ENCODE data around the gene GRIN2D.
A peak's percentile ranks its signal among the peaks of the same experiment; 100 is the strongest.
"Not testable (repeated sequence)": the region's sequence is repeated elsewhere in the genome, so short reads cannot be mapped to it uniquely, and the experiment has no call there.

The GRIN2D gene

DNA sequence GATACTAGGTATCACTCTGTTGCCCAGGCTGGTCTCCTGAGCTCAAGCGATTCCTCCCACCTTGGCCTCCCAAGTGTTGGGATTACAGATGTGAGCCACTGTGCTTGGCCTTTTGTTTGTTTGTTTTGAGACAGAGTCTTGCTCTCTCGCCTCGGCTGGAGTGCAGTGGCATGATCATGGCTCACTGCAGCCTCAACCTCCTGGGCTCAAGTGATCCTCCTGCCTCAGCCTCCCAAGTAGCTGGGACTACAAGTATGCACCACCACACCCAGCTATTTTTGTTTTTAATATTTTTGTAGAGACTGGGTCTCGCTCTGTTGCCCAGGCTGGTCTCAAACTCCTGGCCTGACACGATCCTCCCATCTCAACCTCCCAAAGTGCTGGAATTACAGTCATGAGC lies 21.7 kb upstream of the GRIN2D start:
- DNase-seq = not testable (repeated sequence)

DNA sequence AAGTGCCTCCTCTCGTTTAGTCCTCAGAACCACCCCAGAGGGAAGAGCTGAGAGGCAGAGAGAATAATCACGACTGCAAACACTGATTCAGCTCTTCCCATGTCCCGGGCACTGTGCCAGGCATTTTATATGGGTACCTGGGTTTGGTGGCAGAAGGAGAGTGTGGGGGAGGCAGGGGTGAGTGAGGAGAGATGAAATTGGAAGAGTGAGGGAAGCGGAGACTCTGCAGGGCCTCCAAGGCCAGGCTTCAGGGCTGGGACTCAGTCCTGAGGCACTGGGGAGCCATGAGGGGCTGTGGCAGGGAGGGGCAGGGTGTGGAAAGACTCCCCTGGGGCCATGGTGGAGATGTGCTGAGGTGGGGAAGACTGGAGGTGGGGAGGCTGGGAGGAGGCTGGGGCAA lies 20.6 kb upstream of the GRIN2D start:
- DNase-seq = peak in 1 of 14 donors; percentile 23

- no peak for DNase-seq
Measured at GRCh38 chr19:48373567-48373966, 19.9 kb upstream of the GRIN2D start.

DNA sequence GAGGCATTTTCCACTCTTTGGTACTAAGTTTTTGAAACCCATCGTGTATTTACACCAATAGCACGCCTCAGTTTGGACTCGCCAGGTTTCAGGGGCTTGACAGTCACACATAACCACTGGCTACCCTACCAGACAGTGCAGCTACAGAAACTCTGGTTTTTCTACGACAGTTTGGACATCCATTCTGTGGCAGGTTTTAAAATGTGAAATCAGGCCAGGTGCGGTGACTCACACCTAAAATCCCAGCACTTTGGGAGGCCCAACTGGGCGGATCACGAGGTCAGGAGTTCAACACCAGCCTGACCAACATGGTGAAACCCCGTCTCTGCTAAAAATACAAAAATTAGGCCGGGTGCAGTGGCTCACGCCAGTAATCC lies 15.3 kb upstream of the GRIN2D start:
- no peak for DNase-seq

DNA sequence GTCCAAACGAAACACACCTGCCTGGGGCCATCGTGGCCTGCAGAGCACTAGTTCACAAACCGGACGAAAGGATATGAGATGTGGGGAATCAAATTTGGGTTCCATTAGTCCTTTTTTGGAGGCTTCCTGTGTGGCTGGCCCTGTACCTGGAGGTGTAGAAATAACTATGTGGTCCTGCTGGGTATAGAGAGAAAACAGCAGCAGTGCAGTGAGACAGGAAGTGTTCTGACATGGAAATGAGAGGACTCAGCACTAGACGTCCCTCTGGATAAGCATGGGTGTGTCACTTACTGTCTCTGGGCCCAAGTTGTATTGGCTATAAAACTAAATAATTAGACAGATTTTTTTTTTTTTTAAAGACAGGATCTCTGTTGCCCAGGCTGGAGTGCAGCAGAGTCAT lies 14.4 kb upstream of the GRIN2D start:
- DNase-seq = no peak

DNA sequence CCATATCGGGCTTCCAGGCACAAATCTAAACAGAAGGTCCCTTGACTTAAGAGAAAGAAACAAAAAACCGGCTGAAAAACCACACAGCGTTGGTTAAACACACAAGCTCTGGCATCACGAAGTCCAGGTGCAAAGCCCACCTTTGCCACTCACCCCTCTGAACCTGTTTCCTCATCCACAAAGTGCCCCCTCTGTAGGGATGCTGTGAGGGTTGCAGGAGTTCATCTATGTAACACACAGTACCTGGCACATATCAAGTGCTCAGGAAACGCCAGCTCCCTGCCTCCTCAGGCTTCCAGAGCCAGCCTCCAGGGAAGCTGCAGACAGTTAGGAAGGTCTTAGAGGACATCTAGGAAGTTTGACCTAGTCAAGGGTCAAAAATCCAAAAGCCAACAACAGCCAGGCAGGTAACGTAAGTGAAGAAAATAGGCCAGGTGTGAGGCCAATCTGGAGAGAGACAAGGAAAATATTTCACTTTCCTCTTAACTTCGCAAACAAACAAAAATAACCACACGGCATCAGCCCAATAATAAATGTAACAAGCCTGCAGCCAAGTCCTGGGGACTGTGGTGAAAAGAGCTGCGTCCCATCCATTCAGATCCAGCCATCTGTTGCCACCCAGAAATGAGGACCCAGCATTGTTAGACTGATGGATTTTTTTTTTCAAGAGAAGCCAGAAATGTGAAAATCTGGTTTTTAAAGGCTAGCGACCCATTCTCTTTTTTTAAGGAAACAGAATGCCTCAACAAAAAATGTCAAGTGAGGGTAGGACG lies 12.1 kb upstream of the GRIN2D start:
- peak in 1 of 14 donors; percentile 2 for DNase-seq

DNA sequence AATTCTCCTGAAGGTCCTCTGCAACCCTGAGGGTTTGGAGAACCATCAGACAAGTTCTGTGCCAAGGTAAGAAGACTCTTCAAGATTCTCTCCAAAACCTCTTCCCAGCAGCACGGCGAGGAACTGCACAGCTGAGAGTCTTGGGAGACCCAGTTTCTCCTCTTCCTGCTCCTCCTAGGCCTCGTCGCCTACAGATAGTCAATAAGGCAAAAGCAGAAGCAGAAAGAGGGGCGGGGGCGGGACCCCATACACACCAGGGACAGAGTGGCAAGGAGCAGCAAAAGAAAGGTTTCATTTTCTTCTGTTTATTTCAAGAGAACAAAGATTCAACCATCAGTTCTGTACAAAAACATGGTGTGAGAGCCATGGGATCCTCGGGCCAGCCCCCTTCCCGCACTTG lies 11.2 kb upstream of the GRIN2D start:
- DNase-seq = no peak

GRCh38 chr19:48385461-48386087 lies 7.9 kb upstream of the GRIN2D start:
- DNase-seq = no peak

- DNase-seq = no peak
Measured at GRCh38 chr19:48386981-48387380, 6.5 kb upstream of the GRIN2D start.

DNA sequence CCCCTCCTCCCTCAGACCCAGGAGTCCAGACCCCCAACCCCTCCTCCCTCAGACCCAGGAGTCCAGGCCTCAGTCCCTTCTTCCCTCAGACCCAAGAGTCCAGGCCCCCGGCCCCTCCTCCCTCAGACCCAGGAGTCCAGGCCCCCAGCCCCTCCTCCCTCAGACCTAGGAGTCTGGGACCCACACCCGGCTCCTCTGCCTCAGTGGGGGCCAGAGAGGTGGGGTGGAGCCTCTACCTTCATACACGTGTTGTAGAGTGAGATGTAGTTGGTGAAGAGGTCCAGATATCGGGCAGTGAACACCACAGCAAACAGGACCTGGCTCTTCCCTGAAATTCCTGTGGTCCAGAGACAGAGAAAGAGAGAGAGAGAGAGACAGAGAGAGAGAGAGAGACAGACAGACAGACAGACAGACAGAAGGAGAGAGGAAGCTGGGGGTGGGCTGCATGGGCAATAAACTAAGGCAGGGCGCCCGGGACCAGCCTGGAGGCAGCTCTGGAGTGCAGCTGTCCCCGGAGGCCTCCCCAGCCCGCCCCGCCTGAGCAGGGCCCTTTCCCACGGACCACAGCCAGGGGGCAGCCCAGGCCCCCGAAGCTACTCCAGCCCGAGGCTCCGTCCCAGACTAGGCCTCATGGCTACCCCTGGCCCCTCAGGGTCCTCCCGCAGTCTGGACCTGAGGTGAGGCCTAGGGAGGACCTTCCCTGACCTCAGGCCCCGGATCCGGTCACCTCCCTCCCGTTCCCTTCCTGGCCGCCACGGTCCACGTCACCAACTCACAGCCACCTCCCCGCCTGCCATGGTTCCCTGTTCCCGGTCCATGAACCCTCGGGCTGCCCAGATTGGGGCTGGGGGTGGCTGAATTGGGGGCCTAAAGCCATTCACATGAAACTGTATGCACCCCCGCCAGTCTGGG lies 3.0 kb upstream of the GRIN2D start:
- DNase-seq = peak in 12 of 14 donors; percentile 14 to 79 (median 40)

DNA sequence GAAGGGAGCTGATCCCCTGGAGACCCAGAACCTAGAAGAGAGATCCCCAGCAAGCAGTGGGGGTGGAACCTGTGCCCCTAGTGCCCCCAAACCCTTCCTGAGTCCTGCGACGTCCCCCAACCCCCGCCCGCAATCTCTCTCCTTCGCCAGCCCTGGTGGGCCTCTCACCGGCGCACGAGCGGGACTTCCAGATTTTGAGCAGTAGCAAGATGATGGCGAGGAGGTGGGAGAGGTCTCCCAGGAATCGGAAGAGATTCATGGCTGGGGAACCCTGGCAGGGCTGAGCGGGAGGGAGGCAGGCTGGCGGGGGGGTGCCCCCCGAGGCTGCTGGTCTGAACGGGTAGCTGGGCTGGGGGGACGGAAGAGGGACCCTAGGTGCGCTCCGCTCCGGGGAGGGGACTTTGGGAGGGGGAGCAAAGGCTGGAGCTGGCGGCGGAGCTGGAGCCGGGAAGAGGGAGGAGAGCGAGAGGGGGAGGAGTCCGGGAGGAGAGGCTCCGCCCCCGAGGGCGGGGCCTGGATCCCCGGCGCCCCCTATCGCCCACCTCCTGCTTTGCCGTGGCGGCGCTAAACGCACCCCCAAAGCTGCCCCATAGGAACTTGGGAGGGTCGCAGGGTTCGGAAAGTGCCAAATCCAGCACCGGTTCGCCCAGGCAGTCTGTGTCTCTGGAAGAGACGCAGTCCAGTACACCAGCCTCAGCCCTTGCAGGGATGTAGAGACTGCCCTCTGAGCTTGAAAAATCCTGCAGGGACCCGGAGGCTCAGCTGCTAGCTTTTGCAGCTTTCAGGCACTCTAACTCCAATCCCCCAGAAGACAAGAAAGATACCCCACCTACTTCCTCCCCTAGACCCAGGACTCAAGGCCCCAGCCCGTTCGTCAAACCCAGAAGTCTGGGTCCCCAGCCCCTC lies 2.1 kb upstream of the GRIN2D start, which contains the start of gene KDELR1:
Gene KDELR1, minus strand, starts transcription at position 452 of the 906 bp plus-strand sequence. Its CDS starts 193 bp downstream, at position 259.
- DNase-seq = peak in 13 of 14 donors; percentile 27 to 82 (median 64)

- not testable (repeated sequence) for DNase-seq
Measured at GRCh38 chr19:48392006-48392344, 1.5 kb upstream of the GRIN2D start.

DNA sequence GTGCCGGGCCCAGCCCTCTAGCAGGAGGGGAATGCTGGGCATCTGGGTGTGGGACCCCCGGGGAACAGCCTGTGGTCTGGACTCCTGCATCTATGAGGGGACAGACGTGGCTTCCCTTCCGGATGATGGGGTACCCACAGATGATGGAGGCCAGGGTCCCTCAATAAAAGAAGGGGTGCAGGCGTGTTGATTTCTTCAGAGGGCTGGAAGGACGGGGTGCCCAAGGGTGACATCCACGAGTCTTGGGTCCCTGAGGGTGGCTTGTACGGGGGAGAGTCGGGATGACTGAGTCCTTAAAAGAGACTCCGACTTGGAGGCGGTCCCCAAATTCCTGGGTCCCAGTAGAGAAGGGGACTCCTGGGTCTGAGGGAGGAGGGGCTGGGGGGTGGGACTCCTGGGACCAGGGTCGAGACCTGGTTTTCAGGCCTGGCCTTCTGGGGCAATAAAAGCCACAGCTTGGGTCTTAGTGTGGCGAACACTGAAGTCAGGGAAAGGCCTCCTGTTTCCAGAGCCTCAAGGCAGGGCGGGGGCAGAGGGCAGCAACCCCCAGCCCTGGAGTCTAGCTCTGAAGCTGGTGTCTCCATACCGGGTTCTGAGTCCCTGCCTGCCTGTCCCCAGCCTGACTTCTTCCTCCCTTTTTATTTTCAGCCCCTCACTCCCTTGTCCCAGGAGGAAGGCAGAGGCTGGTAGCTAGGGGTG lies 459 bp upstream of the GRIN2D start:
- no peak for DNase-seq

DNA sequence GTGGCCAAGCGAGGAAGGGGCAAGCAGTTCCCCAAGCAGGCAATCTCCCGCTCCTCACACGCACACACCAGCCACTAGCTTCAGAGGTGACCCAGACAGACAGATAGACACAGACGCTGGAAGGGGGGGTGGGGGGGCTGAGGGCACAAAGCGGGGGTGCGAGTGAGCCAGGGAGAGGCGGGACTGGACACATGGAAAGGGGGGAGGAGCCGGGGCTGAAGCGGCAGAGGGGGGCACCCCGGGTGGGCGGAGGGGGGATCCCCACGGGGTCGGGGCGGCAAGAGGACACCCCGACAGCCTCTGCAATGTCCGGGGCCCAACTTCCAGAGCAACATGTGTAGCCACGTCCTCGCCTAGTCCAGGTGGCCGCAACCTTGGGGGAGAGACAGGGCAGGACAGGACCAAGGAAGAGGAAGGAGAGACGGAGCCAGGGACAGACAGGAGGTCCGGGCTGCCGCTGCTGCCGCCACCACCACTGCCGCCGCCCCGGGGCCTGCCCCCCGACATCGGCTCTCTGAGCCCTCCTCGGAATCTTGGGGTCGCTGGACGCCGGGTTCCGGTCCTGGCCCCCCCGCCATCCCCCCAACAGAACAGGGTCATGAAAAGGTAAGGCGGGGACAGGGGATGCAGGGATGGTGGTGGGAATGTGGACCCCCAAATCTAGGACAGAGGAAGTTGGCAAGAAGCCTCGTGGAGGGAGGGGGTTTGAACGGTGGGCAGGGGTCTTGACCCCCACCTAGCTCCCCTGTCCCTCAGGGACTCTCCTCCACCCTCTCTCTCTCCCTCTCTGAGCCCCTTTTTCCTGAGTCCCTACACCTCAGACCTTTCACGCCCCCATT lies 1.1 kb downstream of the GRIN2D start:
- DNase-seq = no peak

- DNase-seq = no peak
Measured at GRCh38 chr19:48395170-48395455, 1.6 kb downstream of the GRIN2D start.

GRCh38 chr19:48395499-48395898 lies 2.0 kb downstream of the GRIN2D start:
- no peak for DNase-seq

DNA sequence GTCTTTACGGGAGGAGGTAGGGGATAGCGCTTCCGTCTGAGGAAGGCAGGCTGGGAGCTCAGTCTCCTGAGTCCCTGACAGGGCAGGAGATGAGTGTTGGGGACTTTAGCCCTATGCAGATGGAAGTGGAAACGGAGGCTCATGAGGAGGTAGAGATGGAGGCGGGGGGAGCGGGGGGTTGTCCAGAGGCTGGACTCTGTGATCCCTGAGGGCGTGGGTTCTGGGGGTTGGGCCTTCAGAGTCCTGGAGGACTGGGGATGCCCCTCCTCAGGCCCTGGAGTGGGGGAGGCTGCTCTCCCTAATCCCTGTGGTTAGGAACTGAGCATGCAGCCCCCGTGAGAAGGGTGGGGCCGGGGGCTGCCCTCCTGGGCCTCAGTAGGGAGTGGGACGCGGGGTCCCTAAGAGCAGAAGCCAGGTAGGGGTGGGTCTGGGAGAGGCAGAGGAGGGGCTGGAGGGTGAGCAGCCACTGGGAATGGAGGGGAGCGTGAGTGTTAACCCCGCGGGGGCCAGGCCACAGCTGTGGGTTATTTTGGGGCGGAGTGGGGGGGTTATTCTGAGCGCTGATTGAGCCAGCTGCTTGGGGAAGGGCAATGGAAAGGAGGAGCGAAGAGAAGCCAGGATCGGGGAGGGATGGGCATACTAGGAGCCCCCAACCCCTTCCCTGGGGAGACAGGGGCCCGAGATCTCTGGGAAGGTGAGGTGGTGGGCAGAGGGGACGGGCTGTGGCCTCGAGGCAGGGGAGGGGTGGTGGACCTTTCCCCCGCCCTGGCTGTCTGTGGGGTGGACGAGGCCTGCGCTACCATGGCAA lies 2.8 kb downstream of the GRIN2D start:
- DNase-seq = no peak

DNA sequence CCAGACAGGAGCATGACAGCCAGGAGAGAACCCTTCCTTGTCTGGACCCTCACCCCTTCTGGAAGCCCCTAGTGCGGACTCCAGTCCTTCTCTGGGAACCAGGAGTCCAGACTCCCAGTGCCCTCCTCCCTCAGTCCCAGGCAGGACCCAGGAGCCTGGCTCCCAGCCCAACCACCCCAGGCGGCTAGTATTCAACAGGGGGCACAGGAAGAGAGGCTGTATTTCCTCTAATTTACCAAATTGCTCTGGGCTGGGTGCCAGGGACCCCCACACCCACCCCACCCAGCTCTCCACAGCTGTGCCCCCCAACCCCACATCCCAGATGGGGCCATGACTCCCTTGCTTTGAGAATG lies 3.3 kb downstream of the GRIN2D start:
- no peak for DNase-seq

DNA sequence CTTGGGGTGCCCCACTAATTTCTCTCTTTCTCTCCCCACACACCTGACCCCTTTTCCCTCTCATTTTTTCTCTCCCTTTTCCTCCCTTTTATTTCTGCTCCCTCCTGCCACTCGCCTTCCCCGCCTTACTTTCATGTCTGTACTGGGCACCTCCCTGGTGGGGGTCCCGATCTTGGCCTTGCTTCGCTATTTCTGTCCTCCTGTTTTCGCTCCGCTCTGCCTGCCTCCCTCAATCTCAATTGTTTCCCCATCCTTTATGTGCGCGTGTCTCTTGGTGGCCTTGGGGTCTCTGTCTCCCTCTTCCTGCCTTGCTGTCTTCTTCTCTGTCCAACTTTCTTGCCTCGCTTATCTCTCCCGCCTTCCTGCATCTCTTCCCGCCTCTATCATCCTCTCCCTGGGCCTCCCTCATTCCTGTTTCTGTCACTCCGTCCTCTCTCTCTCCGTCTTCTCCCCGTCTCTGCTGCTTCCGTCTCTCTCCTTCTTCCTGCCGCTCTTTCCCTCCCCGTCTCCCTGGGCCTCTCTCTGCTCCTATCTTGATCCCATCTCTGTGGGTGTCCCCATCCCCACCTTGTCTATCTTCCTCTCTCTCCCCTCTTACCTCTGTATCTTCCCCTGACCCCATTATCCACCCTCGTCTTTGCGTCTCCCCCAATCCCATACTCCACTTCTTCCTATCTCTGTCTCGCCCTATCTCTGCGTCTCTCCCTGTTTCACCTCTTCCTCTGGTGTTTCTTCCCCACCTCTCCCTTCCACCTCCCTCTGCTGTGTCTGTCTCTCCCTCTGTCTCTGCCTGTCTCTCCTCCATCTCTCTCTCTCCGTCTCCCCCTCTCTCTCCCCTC lies 4.0 kb downstream of the GRIN2D start:
- DNase-seq = no peak
